GM12878 (cell line): Measurements from ENCODE around the gene STAB2. TPM values are rescaled to one million over a fixed set of nuclear protein-coding genes. Genes with fewer than 3 reads are reported as not detected.

Source experiments
- ATAC-seq: fragments of 200-7000 bp; cut with Tn5 transposase; 3 replicates; pipeline ENCODE4 v1.9.1; 2020; ENCODE audit warnings: mild to moderate bottlenecking, moderate library complexity
- BruUV-seq: library from RNA; stranded (reverse); fragments of 400-500 nt; replicated peaks from 2 replicates; lab custom pipeline; 2021; lab: Mats Ljungman, UMichigan
- CTCF ChIA-PET: fragments of 300-600 bp; sonication (Branson Sonifier 250); formaldehyde crosslinking; extraction: SDS; loops from one replicate; lab custom pipeline; 2021; ENCODE audit warnings: inconsistent platforms; lab: Yijun Ruan, JAX
- POLR2A ChIA-PET: fragments of 350-600 bp; formaldehyde crosslinking; extraction: SDS; loops from one replicate; lab custom pipeline; 2021; ENCODE audit warnings: inconsistent platforms; lab: Charles Lee
- RAD21 ChIA-PET: fragments of 300-600 bp; sonication (Branson Sonifier 250); formaldehyde crosslinking; loops from one replicate; lab custom pipeline; 2023; ENCODE audit warnings: antibody characterized with exemption; ENCODE audit not compliant: unreplicated experiment; lab: Charles Lee
- SMC1A ChIA-PET: fragments of 300-600 bp; sonication (Branson Sonifier 250); formaldehyde crosslinking; loops from one replicate; lab custom pipeline; 2023; ENCODE audit not compliant: unreplicated experiment, uncharacterized antibody; lab: Charles Lee
- DNase-seq: peaks from one replicate; pipeline ENCODE4 v3.0.0-alpha.2; 2011; ENCODE audit warnings: low read depth, low spot score
- FAIRE-seq: peaks from 3 replicates; lab custom pipeline; 2011; peaks lifted over from hg19 to GRCh38; lab: Jason Lieb, UNC
- H2AFZ ChIP-seq: 2 replicates; pipeline ENCODE4 v1.6.0; 2011; ENCODE audit warnings: low read depth, low read length, control low read depth; ENCODE audit not compliant: control insufficient read depth
- H3K27ac ChIP-seq: 2 replicates; pipeline ENCODE4 v1.5.1; 2011; ENCODE audit warnings: control low read depth; ENCODE audit not compliant: control insufficient read depth, insufficient read depth
- H3K27me3 ChIP-seq, 2 experiments: replicated peaks in 1 of 2; 2 replicates each; pipeline versions ENCODE4 v1.6.0 to v1.6.1; 2011; ENCODE audit warnings: low read length in 1 of 2; ENCODE audit not compliant: control insufficient read depth in 2 of 2, insufficient read depth in 2 of 2
- H3K36me3 ChIP-seq, 2 experiments: 2 replicates each; pipeline ENCODE4 v1.5.1; 2011; ENCODE audit warnings: low read length in 1 of 2; ENCODE audit not compliant: control insufficient read depth in 2 of 2, insufficient read depth in 2 of 2
- H3K4me1 ChIP-seq: 2 replicates; pipeline ENCODE4 v1.6.1; 2011; ENCODE audit warnings: mild to moderate bottlenecking, low read length, moderate library complexity, mixed read lengths; ENCODE audit not compliant: control insufficient read depth, insufficient read depth
- H3K4me2 ChIP-seq: 2 replicates; pipeline ENCODE4 v1.6.0; 2011; ENCODE audit warnings: control low read depth; ENCODE audit not compliant: control insufficient read depth, insufficient read depth
- H3K4me3 ChIP-seq: fragments of 200-600 bp; sonication (generic); 2 replicates; pipeline ENCODE4 v1.5.1; 2016
- H3K79me2 ChIP-seq: 2 replicates; pipeline ENCODE4 v1.6.0; 2011; ENCODE audit warnings: low read length; ENCODE audit not compliant: control insufficient read depth, insufficient read depth
- H3K9ac ChIP-seq: 2 replicates; pipeline ENCODE4 v1.8.0; 2011; ENCODE audit warnings: low read length, control low read depth, mixed read lengths; ENCODE audit not compliant: control insufficient read depth, insufficient read depth
- H3K9me3 ChIP-seq: replicated peaks from 3 replicates; pipeline ENCODE4 v1.5.1; 2011; ENCODE audit warnings: mild to moderate bottlenecking, low read length; ENCODE audit not compliant: control insufficient read depth, insufficient read depth
- H4K20me1 ChIP-seq: 2 replicates; pipeline ENCODE4 v1.6.0; 2011; ENCODE audit not compliant: control insufficient read depth, insufficient read depth
- BMI1 ChIP-seq: fragments of 450-650 bp; IDR thresholded peaks from 2 replicates; pipeline ENCODE4 v1.6.1; 2016; ENCODE audit warnings: mild to moderate bottlenecking, moderate library complexity, borderline replicate concordance
- HDAC6 ChIP-seq: fragments of 200-600 bp; sonication (generic); IDR thresholded peaks from one replicate; pipeline ENCODE4 v1.8.0; 2017; ENCODE audit warnings: antibody characterized with exemption; ENCODE audit not compliant: unreplicated experiment
- MYB ChIP-seq: fragments of 150-350 bp; IDR thresholded peaks from 2 replicates; pipeline ENCODE4 v1.6.1; 2014; ENCODE audit warnings: mild to moderate bottlenecking, low read depth, low read length, borderline replicate concordance
- PAX5 ChIP-seq: IDR thresholded peaks from 2 replicates; pipeline ENCODE4 v1.6.1; 2011; ENCODE audit warnings: low read depth, low read length, borderline replicate concordance
- REST ChIP-seq: IDR thresholded peaks from 2 replicates; pipeline ENCODE4 v1.6.1; 2012; ENCODE audit warnings: mild to moderate bottlenecking, low read depth, low read length
- RFX5 ChIP-seq: IDR thresholded peaks from 2 replicates; pipeline ENCODE4 v1.6.1; 2011; ENCODE audit warnings: low read depth, low read length, improper control_type of control experiment
- SMAD5 ChIP-seq: IDR thresholded peaks from 2 replicates; pipeline ENCODE4 v1.6.1; 2016; ENCODE audit warnings: antibody characterized with exemption, low read depth
- SUPT20H ChIP-seq: IDR thresholded peaks from 2 replicates; pipeline ENCODE4 v1.6.1; 2011; ENCODE audit warnings: low read depth, mild to moderate bottlenecking, low read length, moderate library complexity, borderline replicate concordance; ENCODE audit not compliant: control insufficient read depth
- TARDBP ChIP-seq: IDR thresholded peaks from 2 replicates; pipeline ENCODE4 v1.6.1; 2016; ENCODE audit warnings: borderline replicate concordance
- TBL1XR1 ChIP-seq: IDR thresholded peaks from 2 replicates; pipeline ENCODE4 v1.6.1; 2012; ENCODE audit warnings: low read depth, low read length, improper control_type of control experiment
- USF2 ChIP-seq: IDR thresholded peaks from 2 replicates; pipeline ENCODE4 v1.6.1; 2011; ENCODE audit warnings: low read depth, low read length, improper control_type of control experiment, borderline replicate concordance
- ZNF217 ChIP-seq: fragments of 450-650 bp; IDR thresholded peaks from 2 replicates; pipeline ENCODE4 v1.6.1; 2017; ENCODE audit warnings: antibody characterized with exemption, mild to moderate bottlenecking
- ZNF24 ChIP-seq: fragments of 450-650 bp; IDR thresholded peaks from 2 replicates; pipeline ENCODE4 v1.6.1; 2017; ENCODE audit warnings: antibody characterized with exemption, mild to moderate bottlenecking
- ZNF384 ChIP-seq: IDR thresholded peaks from 2 replicates; pipeline ENCODE4 v1.6.1; 2012; ENCODE audit warnings: low read depth, mild to moderate bottlenecking, low read length, improper control_type of control experiment, borderline replicate concordance
- WGBS: methylation state at CpG from one replicate; pipeline ENCODE4 v1.1.6; 2016; ENCODE audit warnings: low lambda C conversion rate; ENCODE audit not compliant: insufficient replicate concordance, insufficient coverage; ENCODE audit errors: missing lambda C conversion rate; 5-methylcytosine and 5-hydroxymethylcytosine counted together
- in situ Hi-C: fragments of 300-500 bp; cut with MboI; formaldehyde crosslinking; loops from 9 replicates; pipeline ENCODE4 v1.14.3; 2018; ENCODE audit warnings: mixed read lengths
- intact Hi-C: fragments of 100-400 bp; cut with micrococcal nuclease; formaldehyde crosslinking; loops from one replicate; pipeline ENCODE4 v1.14.2; 2022; ENCODE audit not compliant: unreplicated experiment
- polyA plus RNA-seq, 11 experiments: library from polyadenylated mRNA; depleted of rRNA in 4 of 11; unstranded in 6 of 11; stranded (reverse) in 5 of 11; fragments of >200 nt; fragmentation: Nextera tagmentation in 4 of 11; fragmentation: Illumina TruSeq in 1 of 11; extraction: Ambion mirVana in 4 of 11; extraction: Trizol in 1 of 11; gene quantifications; 1 replicate in 1 of 11; 2 replicates in 10 of 11; pipeline versions ENCODE4 v1.2.1 to v1.2.3, GENCODE V29; 2011 to 2016; ENCODE audit warnings: inconsistent platforms in 2 of 11, missing spikeins in 2 of 11, low read depth in 1 of 11
- total RNA-seq, 4 experiments: library from RNA; depleted of rRNA in 3 of 4; stranded (reverse); fragments of >200 nt in 3 of 4; fragmentation: Illumina TruSeq in 1 of 4; extraction: Trizol in 1 of 4; gene quantifications; 2 replicates each; pipeline versions ENCODE4 v1.2.1 to v1.2.3, GENCODE V29; 2013 to 2021

Gene STAB2
- total and polyA plus RNA-seq, 10 of the 15 experiments (the other 5 are each of a cell fraction or from before 2014, with no cell fraction given): 0.37 TPM; not detected in 9

GRCh38 chr12:103778781-103779180 is 191.7 kb downstream of the STAB2 start:
- no peak for ATAC-seq
- Histone ChIP-seq H2AFZ (no peak overlapping the region), H3K9ac (no peak overlapping the region), H4K20me1 (no peaks in the 10 kb centered on the region), H3K79me2 (no peaks in the 10 kb centered on the region)
- in situ Hi-C loops: no loop called here
- TF ChIP-seq HDAC6: no peak
- TF ChIP-seq, all 136 proteins: peak for 0
- Histone ChIP-seq H3K27ac (no peak overlapping the region), H3K4me3 (no peak overlapping the region), H3K4me1 (no peaks in the 10 kb centered on the region), H3K4me2 (no peak overlapping the region), H3K36me3 (peaks cover 3 to 9% of the 10 kb centered on the region in 2 experiments; a peak in 2 of 4 replicates), H3K9me3 (no peaks in the 10 kb centered on the region), H3K27me3 (no peaks in the 10 kb centered on the region)
- BruUV-seq: no TSS peak
- CTCF ChIA-PET: no interaction called here
- intact Hi-C loops: no loop called here
- FAIRE-seq: no peak
- SMC1A ChIA-PET: no interaction called here
- RAD21 ChIA-PET: no interaction called here
- 93% methylated on average over 6 of the region's 6 CpGs for WGBS
- POLR2A ChIA-PET: no interaction called here
- DNase-seq: no peak

GRCh38 chr12:103779410-103780092 is 192.5 kb downstream of the STAB2 start:
- Histone ChIP-seq H3K27me3 (no peaks in the 10 kb centered on the region), H3K79me2 (no peaks in the 10 kb centered on the region), H3K9ac (no peak overlapping the region), H3K36me3 (peaks cover 3 to 14% of the 10 kb centered on the region in 2 experiments; a peak in 2 of 4 replicates), H3K9me3 (no peaks in the 10 kb centered on the region), H3K4me2 (no peak overlapping the region), H3K27ac (no peak overlapping the region), H2AFZ (no peak overlapping the region), H3K4me1 (no peaks in the 10 kb centered on the region), H3K4me3 (no peak overlapping the region), H4K20me1 (no peaks in the 10 kb centered on the region)
- ChIA-PET RAD21 (no interaction called here), POLR2A (no interaction called here), SMC1A (interaction anchor here (0.8 to 1.2 kb wide), 2 partner anchors 9 to 55 kb away, joined by 3 to 4 read pairs; no protein-coding TSS in a partner anchor), CTCF (no interaction called here)
- ATAC-seq (no peak), FAIRE-seq (no peak), DNase-seq (no peak)
- WGBS: 86% methylated on average over 7 of the region's 7 CpGs
- in situ Hi-C loops: no loop called here
- BruUV-seq: no TSS peak
- intact Hi-C loops: no loop called here
- TF ChIP-seq SMAD5 (no peak), USF2 (no peak), ZNF384 (no peak), ZNF24 (no peak), TARDBP (no peak), RFX5 (no peak), ZNF217 (no peak), PAX5 (no peak), MYB (no peak), TBL1XR1 (no peak), BMI1 (no peak), REST (no peak), SUPT20H (no peak)
